ENCODE data around the gene NME7. TPM values are rescaled to one million over a fixed set of nuclear protein-coding genes. Genes with fewer than 3 reads are reported as not detected.

The NME7 gene
- total RNA-seq, 1 experiment from 2014 or later: 12.0 TPM

GRCh38 chr1:169266133-169266532 is 101.5 kb downstream of the NME7 start:
- in situ Hi-C loops (cut with HindIII; ENCODE audit: low pct_unique_long_range_greater_than_20kb, low sequenced_read_pairs): no loop called here
- DNase-seq (ENCODE audit: low read depth, low spot score): no peak

DNA sequence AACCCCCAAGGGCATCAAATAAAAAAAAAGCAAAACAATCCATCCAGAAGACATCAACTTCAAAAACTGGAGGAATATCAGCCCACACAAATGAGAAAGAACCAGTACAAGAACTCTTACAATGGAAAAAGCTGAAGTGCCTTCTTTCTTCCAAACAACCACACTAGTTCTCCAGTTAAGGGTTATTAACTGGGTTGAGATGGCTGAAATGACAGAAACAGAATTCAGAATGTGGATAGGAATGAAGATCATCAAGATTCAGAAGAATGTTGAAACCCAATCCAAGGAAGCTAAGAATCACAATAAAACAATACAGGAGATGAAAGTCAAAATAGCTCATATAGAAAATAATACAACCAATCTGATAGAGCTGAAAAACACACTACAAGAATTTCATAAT is 104.5 kb downstream of the NME7 start:
- no peak for DNase-seq (ENCODE audit: low read depth, low spot score)
- in situ Hi-C loops (cut with HindIII; ENCODE audit: low pct_unique_long_range_greater_than_20kb, low sequenced_read_pairs): no loop called here

- no peak for DNase-seq (ENCODE audit: low read depth, low spot score)
- in situ Hi-C loops (cut with HindIII; ENCODE audit: low pct_unique_long_range_greater_than_20kb, low sequenced_read_pairs): no loop called here
These were observed 105.7 kb downstream of the NME7 start for GRCh38 chr1:169261884-169262283.

DNA sequence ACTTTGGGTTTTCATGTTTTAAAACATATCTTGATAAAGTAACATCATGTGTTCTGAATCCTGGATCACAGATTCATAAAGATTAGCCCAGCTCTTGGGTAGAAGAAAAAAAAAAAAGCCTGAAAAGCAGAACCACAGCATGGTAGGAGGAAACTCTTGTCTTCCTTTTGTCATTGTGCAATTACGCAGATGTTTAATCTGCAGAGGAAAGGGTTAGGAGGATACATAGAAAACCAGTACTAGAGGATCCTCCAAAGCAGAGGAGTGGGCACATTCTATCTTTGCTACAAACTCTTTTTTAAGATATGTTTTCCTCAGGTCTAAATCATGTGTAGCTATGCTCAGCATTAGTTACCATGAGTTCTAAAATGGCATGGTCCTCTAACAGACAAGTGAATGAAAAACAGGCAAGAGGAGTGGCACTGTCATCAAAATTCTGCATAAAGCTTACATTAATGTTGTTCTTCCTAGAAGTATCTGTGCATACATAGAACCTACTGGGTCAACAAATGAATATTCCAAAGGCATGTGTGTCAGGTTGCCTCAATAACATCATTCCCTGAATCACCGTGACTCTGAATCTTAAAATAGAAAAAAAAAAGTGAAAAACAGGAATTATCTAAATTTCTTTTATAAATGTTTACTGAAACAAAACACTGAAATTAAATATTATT is 107.0 kb downstream of the NME7 start:
- in situ Hi-C loops (cut with HindIII; ENCODE audit: low pct_unique_long_range_greater_than_20kb, low sequenced_read_pairs): no loop called here
- no peak for DNase-seq (ENCODE audit: low read depth, low spot score)

- no peak for DNase-seq (ENCODE audit: low read depth, low spot score)
- in situ Hi-C loops (cut with HindIII; ENCODE audit: low pct_unique_long_range_greater_than_20kb, low sequenced_read_pairs): no loop called here
These were observed 107.8 kb downstream of the NME7 start for GRCh38 chr1:169259816-169260215.

GRCh38 chr1:169250795-169251194 is 116.8 kb downstream of the NME7 start:
- in situ Hi-C loops (cut with HindIII; ENCODE audit: low pct_unique_long_range_greater_than_20kb, low sequenced_read_pairs): no loop called here
- no peak for DNase-seq (ENCODE audit: low read depth, low spot score)

GRCh38 chr1:169250022-169250421 is 117.6 kb downstream of the NME7 start:
- in situ Hi-C loops (cut with HindIII; ENCODE audit: low pct_unique_long_range_greater_than_20kb, low sequenced_read_pairs): no loop called here
- DNase-seq (ENCODE audit: low read depth, low spot score): peak; percentile 1

- no peak for DNase-seq (ENCODE audit: low read depth, low spot score)
- in situ Hi-C loops (cut with HindIII; ENCODE audit: low pct_unique_long_range_greater_than_20kb, low sequenced_read_pairs): no loop called here
These were observed 118.0 kb downstream of the NME7 start for GRCh38 chr1:169249611-169250010.

- in situ Hi-C loops (cut with HindIII; ENCODE audit: low pct_unique_long_range_greater_than_20kb, low sequenced_read_pairs): no loop called here
These were observed 121.9 kb downstream of the NME7 start for GRCh38 chr1:169245706-169246105.

DNA sequence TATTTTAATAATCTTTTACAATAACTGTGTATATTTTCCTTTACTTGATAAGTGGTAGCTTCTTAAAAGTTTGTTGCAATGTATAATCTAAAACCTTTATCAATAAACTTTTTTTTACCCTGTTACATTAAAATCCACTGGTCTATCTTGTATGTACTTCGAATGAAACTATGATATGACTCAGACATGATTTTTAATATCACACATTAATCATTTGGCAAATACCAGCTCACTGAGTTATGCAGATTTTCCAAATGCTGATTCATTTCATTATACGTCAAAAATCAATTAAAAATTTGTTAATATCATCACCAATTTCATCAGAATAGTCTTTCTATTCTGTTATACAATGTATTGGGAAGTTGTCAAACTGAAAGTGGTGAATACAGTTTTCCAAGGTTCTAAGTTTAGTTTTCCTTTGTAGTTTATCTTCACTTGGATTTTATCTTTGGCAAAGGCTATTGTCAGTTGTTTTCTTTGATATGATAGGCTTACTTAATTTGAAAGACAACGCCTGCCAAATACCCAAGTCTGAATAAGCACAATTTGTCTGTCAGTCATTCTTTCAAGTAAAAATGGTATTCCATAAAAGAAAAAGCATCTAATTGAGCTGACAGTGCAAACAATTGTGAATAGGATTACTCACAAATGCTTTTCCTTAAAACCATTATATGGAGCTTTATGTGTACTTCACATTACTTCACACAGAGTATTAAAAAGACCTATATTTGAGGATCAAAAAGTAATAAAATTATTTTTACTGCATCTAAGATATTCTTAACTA is 127.0 kb downstream of the NME7 start:
- in situ Hi-C loops (cut with HindIII; ENCODE audit: low pct_unique_long_range_greater_than_20kb, low sequenced_read_pairs): no loop called here
- peak; percentile 2 for DNase-seq (ENCODE audit: low read depth, low spot score)

More at GRCh38 chr1:169245706-169246105, 121.9 kb downstream of the NME7 start:
- no peak for DNase-seq (ENCODE audit: low read depth, low spot score)

- in situ Hi-C loops (cut with HindIII; ENCODE audit: low pct_unique_long_range_greater_than_20kb, low sequenced_read_pairs): no loop called here
- DNase-seq (ENCODE audit: low read depth, low spot score): no peak
These were observed 130.7 kb downstream of the NME7 start for GRCh38 chr1:169236880-169237279.

GRCh38 chr1:169236143-169236542 is 131.5 kb downstream of the NME7 start:
- peak; percentile 47 for DNase-seq (ENCODE audit: low read depth, low spot score)
- in situ Hi-C loops (cut with HindIII; ENCODE audit: low pct_unique_long_range_greater_than_20kb, low sequenced_read_pairs): no loop called here

- in situ Hi-C loops (cut with HindIII; ENCODE audit: low pct_unique_long_range_greater_than_20kb, low sequenced_read_pairs): no loop called here
- no peak for DNase-seq (ENCODE audit: low read depth, low spot score)
These were observed 132.0 kb downstream of the NME7 start for GRCh38 chr1:169235568-169235967.

- in situ Hi-C loops (cut with HindIII; ENCODE audit: low pct_unique_long_range_greater_than_20kb, low sequenced_read_pairs): no loop called here
- no peak for DNase-seq (ENCODE audit: low read depth, low spot score)
These were observed 132.8 kb downstream of the NME7 start for GRCh38 chr1:169234780-169235179.

GRCh38 chr1:169217636-169218035 is 150.0 kb downstream of the NME7 start:
- in situ Hi-C loops (cut with HindIII; ENCODE audit: low pct_unique_long_range_greater_than_20kb, low sequenced_read_pairs): no loop called here
- no peak for DNase-seq (ENCODE audit: low read depth, low spot score)

GRCh38 chr1:169214598-169214997 is 153.0 kb downstream of the NME7 start:
- no peak for DNase-seq (ENCODE audit: low read depth, low spot score)
- in situ Hi-C loops (cut with HindIII; ENCODE audit: low pct_unique_long_range_greater_than_20kb, low sequenced_read_pairs): no loop called here

GRCh38 chr1:169212088-169212487 is 155.5 kb downstream of the NME7 start:
- in situ Hi-C loops (cut with HindIII; ENCODE audit: low pct_unique_long_range_greater_than_20kb, low sequenced_read_pairs): no loop called here

DNA sequence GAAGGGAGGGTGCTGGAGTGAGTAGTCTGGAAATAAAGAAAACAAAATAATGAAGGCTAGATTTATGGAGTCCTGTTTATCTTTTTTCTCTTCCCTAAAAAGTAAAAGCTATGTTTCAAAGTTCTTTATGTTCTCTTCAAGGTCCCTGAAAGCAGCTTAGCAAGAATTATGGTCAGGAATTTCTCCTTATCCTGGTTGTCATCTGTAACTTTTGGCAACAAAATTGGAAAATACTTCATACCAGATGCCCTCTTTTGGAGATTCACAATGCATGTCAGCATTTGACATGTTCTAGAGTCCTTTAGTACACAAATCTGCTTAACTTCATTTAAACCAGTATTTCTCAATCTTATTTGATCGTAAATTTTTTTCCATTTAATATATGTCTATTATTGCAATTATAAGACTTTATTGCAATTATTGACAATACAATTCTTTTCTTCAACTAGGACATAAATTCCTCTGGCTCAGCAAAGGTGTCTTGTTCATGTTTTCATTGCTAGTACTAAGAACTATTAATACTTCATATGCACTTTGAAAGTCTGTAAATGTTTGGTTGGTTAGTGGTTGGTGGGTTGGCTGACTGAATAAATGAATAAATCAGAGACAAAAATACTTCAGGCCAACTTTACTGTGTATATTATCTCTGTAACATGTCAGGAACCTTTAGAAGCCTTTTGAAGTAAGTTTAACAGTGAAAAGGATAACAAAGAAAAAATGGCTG is 159.6 kb downstream of the NME7 start:
- in situ Hi-C loops (cut with HindIII; ENCODE audit: low pct_unique_long_range_greater_than_20kb, low sequenced_read_pairs): no loop called here
- no peak for DNase-seq (ENCODE audit: low read depth, low spot score)

More at GRCh38 chr1:169212088-169212487, 155.5 kb downstream of the NME7 start:
- no peak for DNase-seq (ENCODE audit: low read depth, low spot score)
